ENCODE results near the gene DNAI4.
A peak's percentile ranks its signal among the peaks of the same experiment; 100 is the strongest.
"Not testable (repeated sequence)": the region's sequence is repeated elsewhere in the genome, so short reads cannot be mapped to it uniquely, and the experiment has no call there.

DNAI4 gene

DNA sequence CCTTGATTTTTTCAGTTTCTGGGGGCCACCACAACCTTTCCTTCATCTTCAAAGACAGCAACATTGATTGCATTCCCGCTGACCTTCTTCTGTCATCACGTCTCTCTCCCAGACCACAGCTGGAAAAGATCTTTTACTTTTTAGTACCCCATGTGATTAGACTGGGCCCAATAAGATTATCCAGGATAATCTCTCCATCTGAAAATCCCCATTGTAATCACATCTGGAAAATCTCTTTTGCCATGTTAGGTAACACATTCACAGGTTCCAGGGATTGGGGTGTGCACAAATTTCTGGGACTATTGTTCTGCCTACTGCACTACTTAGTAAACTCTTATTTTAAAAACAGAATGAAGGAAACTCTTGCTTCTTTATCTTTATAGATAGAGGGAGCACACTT lies 76.5 kb downstream of the DNAI4 start:
- no peak for DNase-seq (ENCODE audit: insufficient read length, low spot score)
- no peak for FAIRE-seq

DNA sequence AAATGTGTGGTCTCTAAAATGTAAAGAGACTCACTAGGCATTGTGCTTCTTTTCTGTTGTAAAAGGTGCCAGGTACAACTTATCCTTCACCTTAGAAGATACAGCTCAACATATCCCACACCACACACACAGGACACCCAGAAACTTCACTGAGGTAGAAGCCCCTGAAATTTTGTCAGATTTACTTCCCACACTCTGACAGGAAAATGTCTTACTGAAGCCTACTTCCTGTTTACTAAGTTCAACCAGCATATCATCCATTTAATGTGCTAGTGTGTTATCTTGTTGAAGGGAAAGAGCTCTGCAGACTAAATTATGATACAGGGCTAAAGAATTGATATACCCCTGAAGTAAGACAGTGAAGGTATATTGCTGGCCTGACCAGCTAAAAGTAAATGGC lies 83.7 kb downstream of the DNAI4 start:
- FAIRE-seq (no peak), DNase-seq (ENCODE audit: insufficient read length, low spot score) (no peak)

DNA sequence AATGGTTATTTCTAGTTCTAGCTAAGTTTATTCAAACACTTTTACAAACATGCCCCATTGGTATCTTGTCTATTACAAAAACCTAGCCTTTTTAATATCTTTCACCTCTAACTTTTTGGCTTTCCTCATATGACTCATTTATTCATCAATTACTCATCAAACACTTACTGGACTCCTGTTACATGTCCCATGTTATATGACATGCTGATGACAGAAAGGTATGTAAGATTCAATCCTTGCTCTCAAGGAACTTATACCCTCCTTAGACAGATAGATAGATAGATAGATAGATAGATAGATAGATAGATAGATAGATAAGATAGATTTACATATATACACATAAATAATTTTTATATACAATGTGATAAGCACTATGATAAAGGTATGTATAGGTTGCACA lies 89.7 kb downstream of the DNAI4 start:
- FAIRE-seq (no peak), DNase-seq (ENCODE audit: insufficient read length, low spot score) (no peak)

DNA sequence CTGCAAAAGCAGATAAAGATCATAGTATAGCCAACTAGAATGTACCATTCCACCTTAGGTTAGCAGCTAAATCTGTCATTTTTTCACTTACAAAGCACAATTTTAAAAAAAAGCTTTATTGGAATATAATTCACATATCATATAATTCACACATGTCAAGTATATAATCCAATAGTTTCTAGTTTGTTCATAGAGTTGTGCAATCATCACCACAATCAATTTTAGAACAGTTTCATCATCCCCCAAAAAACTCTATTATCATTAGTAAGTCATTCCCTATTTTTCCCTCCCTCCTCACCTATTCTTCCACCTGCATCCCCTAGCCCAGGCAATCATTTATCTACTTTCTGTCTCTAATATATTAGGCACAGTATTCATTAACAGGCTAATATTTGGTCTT lies 91.5 kb downstream of the DNAI4 start:
- FAIRE-seq (no peak), DNase-seq (ENCODE audit: insufficient read length, low spot score) (no peak)

DNA sequence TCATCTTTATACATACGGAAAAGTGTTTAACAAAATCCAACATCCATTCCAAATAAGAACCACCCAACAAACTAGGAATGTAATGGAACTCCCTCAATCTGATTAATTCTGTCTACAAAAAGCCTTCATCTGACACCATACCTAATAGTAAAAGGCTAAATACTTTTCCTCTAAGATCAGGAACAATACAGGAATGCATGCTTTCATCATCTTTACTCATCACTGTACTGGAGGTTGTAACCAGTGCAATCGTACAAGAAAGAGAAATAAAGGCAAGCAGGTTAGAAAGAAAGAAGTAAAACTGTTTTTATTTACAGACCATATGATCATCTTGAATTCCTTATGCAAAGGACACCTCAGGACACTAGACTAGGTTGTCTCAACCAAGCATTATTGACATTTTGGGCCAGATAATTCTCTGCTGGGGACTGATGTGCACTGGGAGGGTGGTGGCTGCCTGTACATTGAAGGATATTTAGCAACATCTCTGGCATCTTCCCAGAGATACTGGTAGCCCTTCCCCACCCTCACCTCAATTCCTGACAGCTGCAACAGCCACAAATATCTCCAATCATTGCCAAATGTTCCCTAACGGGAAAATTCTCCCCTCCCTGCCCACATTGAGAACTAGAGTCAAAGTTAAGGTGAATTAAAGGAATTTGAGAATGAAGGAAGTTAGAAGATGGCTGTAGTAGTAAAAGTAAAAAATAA lies 93.0 kb downstream of the DNAI4 start:
- DNase-seq (ENCODE audit: insufficient read length, low spot score) (no peak), FAIRE-seq (no peak)

DNA sequence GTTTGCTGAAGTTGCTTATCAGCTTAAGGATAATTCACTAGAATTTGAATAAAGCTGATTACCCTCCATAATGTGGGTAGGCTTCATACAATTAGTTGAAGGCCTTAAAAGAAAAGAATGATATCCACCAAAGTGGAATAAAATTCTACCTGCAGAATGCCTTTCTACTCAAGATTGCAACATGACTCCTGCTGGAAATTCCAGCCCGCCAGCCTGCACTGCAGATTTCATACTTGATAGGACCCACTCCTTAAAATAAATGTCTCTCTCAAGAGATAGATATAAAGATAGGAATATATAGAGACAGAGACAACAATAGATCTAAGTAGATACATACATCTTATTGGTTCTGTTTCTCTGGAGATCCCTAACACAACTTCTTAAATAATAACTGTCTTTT lies 99.9 kb downstream of the DNAI4 start:
- DNase-seq (ENCODE audit: insufficient read length, low spot score) (no peak), FAIRE-seq (no peak)

DNA sequence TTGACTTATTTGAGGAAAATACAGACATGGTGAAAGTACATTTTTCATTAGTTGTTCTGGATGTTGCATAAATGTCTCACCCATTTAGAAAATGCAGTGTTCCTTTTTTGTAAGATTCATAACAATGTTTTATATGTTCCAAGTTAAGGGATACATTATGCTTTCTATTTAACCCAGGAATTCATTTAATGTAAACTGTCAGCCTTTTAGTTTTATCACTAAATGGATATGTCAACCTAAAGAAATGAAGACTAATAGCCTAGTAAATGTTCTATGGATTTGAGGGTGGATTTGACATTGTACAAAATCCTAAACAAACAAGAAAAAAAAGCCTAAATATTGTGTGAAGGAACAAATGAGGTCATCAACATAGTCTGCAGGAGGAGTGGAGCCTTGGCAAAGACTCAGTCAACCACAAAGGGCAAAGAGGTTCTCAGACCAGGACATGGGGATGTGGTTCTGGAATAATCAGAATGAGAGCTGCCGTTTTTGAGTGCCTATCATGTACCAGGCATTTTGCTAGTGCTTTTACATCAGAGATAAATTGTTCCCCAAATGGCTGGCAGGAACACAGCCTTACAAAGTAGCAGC lies 114.8 kb downstream of the DNAI4 start:
- no peak for DNase-seq (ENCODE audit: insufficient read length, low spot score)
- FAIRE-seq = no peak

DNA sequence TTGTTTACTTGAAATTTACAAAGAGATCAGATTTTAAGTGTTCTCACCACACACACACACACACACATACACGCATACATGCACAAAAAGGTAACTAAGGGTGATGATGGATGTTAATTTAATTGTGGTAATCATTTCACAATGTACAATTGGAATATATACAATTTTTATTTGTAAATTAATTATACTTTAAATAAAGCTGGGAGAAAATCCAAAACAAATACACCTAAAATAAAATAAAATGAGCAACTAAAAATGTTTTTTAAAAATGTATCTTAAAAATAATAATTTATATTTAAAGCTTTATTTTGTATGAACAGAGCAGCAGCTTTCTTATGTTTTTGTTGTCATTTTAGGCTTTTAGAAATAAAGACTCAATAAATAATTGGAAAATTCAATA lies 115.4 kb downstream of the DNAI4 start:
- no peak for DNase-seq (ENCODE audit: insufficient read length, low spot score)
- no peak for FAIRE-seq

DNA sequence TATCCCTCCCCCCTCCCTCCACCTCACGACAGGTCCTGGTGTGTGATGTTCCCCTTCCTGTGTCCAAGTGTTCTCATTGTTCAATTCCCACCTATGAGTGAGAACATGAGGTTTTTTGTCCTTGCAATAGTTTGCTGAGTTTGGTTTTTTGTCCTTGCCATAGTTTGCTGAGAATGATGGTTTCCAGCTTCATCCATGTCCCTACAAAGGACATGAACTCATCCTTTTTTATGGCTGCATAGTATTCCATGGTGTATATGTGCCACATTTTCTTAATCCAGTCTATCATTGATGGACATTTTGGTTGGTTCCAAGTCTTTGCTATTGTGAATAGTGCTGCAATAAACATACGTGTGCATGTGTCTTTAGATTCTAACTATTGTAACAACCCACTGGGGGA lies 128.8 kb downstream of the DNAI4 start:
- DNase-seq (ENCODE audit: insufficient read length, low spot score); FAIRE-seq: not testable (repeated sequence)

DNA sequence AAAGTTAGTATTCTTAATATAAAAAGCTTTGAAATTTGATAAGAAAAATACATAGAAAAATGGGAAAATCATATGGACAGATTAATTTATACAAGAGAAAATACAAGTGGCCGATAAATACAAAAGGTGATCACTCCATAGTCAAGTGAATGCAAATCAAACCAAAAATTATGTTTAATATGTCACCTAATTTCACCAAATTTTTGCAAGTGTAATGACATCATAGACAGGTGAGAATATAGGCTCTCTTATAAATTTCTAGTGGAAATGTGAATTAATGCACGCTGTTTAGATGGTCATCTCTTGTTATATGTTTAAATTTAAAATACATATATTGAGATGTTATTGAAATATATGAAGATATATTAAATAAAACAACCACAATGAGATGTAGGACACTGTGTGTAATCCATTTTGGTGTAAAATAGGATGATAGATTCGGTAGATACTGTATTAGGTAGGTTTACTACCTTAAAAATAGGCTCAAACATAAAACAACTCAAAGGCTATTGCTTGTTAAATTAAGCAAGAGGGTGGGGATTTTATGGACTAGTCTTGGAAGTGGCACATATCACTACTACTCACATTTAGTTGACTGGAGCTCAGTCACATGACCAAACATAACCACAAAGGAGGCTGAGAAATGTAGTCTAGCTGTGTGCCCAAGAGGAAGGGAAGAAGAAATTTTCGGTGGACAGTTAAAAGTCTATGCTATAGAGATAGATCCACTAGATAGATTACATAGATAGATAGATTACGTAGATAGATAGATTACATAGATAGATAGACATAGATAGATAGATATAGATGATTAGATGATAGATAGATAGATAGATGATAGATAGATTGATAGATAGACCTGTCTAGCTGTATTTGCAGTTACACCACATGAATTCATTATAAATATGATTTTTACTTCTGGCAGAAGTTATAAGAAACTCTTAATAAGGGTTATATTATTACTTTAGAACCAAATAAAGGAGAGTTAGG lies 132.7 kb downstream of the DNAI4 start:
- FAIRE-seq = no peak

DNA sequence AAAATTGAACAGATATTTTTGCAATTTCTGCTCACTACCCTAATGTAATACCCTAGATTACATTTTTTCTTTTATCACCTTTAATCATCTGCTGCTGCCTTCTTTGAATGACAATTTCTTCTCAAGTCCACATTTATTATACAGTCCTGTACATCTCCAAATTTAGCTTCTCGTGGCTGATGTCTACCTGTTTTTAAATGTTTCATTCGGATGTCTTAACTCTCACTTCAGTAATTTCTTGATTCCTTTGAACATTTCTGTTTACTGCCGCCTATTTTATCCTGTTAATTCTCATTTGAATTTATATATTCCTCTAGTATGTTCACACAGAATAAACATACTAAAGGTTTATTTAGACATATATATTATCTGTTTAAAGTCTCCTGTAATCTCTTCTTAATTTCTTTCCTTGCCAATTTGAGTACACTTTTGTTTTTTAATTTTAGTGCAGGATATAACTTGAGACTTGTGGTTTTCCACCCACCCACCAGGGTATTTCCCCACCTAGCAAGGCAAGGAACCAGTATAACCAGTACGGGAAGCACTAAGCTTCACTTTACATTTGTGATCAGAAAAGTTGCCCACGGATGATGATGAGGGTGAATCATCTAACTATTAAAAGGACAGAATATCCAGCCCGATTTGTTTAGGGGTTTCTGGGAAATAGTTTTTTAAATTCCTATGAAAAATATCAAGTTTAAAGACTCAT lies 136.3 kb downstream of the DNAI4 start:
- DNase-seq (ENCODE audit: insufficient read length, low spot score) (no peak), FAIRE-seq (peak; percentile 53)

More for the DNA sequence above, 132.7 kb downstream of the DNAI4 start:
- DNase-seq (ENCODE audit: insufficient read length, low spot score) = no peak

DNA sequence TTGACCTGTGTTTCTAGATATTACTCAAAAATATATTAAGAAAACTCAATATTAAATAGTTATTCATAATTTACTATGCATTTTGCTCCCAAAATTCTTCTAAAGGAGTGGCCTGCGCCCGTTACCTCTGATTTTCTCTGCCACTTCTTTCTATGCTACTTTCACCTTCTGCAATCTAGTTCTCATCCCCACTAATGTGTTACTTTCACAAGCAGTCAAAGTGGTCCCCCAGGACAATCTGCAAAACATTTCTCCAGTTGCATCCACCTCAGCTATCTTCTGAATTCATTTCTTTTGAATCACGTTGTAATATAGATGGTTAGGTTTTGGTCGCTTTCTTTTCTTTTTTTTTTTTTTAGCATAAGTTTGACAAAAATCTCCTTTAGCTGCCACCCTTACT lies 137.0 kb downstream of the DNAI4 start:
- FAIRE-seq = no peak
- DNase-seq (ENCODE audit: insufficient read length, low spot score) = no peak

DNA sequence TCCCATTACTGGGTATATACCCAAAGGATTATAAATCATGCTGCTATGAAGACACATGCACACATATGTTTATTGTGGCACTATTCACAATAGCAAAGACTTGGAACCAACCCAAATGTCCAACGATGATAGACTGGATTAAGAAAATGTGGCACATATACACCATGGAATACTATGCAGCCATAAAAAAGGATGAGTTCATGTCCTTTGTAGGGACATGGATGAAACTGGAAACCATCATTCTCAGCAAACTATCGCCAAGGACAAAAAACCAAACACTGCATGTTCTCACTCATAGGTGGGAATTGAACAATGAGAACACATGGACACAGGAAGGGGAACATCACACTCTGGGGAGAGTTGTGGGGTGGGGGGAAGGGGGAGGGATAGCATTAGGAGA lies 138.9 kb downstream of the DNAI4 start:
- not testable (repeated sequence) for FAIRE-seq; DNase-seq (ENCODE audit: insufficient read length, low spot score)

DNA sequence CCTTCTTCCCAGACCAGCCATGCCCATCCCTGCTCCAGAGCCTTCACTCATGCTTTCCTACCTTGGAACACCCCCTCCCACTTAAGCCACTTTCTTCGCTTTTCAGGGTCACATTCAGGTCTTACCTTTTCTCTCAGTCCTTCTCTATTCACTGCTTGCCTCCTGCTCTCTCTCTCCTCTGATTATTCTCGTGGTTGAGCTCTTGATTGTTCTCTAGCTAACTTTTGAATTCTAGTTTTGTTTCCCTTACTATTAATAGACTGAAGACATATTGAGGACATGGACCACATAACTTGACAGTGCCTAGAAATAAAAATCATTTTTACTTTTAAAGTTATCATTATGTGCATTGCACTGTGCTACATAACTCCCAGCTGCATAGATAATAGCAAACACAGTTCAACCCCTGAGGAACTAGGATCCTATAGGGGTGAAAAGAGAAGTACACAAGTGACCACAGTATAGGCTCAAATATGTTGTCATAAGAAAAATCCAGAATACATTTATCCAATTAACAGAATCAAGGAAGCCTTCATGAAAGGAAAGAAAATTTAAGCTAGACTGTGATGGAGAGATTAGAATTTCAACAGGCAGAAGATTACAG lies 145.1 kb downstream of the DNAI4 start:
- FAIRE-seq = no peak
- no peak for DNase-seq (ENCODE audit: insufficient read length, low spot score)

DNA sequence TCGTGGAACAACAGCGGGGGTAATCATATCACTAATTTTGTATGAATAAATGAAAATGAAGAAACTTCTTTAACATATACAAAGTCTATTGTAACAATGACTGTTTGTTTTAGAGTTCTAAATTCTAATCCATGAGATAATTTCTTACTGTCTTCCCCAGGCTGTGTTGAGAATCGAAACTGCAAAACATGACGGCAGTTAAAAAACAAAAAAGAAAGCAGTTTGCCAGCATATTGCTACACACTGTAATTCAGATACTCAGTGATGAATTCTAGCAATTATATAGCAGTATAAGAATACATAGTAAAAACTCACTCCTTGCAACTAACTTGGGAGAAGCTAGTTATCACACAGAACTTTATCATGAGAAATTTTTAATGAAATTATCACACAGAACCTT lies 145.7 kb downstream of the DNAI4 start:
- no peak for FAIRE-seq

DNA sequence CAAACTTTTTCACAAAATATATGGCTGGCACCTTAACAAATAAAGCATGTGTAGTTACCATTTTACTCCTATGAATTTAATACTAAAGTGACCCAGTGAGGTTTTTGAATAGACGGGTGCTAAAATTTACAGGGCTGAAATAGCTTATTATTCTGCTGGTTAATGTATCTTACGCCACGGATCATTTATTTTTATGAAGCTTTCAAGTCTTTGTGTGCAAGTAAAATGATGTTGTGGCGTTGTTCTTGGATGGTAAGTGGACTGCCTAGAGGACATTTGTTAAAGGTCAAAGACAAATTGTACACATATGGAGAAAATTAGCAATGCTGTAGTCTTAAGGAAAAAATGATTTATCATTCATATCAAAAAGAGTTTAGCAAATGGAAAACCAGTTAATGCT lies 146.4 kb downstream of the DNAI4 start:
- DNase-seq (ENCODE audit: insufficient read length, low spot score) (no peak), FAIRE-seq (peak; percentile 60)

More for the DNA sequence above, 145.7 kb downstream of the DNAI4 start:
- no peak for DNase-seq (ENCODE audit: insufficient read length, low spot score)

DNA sequence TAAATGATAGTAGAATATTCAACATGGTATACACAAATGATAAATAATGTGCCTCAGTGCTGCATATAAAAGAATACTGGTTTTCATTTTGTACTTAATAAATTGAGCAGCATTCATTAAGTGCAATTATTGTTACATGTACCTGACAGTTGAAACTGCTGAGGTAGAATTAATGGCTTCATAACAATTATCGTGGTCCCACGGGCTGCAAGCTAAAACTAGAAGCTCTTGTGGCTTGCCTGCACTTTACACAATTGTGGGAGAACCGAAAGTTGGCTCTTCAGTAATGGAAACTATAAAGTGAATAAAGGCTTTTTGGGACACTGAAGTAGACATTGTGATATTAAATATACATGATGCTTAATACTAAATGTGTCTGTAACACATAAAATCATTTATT lies 146.8 kb downstream of the DNAI4 start:
- FAIRE-seq (no peak), DNase-seq (ENCODE audit: insufficient read length, low spot score) (no peak)

DNA sequence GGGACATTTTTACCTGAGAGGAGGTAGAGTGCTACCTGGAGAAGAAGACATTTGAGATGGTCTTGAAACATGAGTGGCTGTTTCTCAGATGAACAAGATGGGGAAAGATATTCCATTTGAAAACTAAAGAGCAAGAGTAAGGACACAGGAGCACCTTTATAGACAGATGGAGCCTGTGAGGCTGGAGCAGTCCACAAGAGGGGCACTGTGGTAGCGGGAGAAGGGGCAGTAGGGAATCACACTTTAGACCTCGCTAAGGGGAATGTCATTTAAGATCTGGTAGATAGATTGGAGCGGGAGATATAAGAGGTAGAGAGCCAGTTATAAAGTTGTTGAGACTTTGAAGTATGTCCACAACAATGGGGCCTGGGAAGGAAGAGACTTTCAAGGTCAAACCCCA lies 149.0 kb downstream of the DNAI4 start:
- DNase-seq (ENCODE audit: insufficient read length, low spot score) = no peak
- no peak for FAIRE-seq

DNA sequence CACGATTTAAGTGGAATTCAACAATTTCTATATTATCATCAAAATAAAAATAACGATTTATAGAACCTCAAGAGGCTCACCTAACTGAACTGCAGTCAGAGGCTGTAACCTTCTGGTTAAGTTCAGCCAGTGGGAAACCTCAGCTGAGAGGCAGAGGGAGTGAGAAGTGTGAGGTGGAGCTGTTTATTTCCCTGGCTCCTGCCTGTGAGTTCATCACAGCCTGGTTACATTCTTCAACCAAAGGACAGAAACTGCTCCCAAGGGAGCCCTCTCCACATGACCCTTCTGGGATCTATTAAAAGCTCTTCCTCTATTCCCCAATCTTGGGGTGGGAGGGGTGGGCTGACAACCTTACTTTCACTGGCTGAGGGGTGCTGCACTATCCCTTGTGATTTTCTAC lies 150.2 kb downstream of the DNAI4 start:
- FAIRE-seq = no peak
- DNase-seq (ENCODE audit: insufficient read length, low spot score) = no peak

DNA sequence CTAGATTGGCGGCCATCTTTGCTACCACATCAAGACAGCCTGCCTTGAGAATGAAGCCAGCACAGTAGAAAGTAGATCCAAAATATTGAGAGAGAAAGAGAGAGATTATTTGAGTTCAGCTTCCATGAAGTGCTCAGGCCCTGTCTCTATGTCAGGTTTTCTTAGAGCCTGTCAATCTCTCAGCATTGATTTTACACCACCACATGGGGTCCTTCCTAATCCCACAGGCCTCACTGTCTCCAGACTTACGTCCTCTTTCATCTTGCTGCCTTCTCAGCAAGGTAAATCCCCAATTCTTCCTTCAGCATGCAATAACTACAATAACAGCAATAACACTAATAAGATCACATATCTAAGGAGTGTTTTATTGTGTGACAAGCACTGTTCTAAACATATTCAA lies 151.4 kb downstream of the DNAI4 start:
- FAIRE-seq (peak; percentile 4), DNase-seq (ENCODE audit: insufficient read length, low spot score) (no peak)
